HEK293T (cell line): Measurements from ENCODE around the gene PROZ.

Experiments
- ELF4 ChIP-seq: fragments of 450-650 bp; IDR thresholded peaks from 2 replicates; pipeline ENCODE4 v1.6.1; 2017; ENCODE audit warnings: antibody characterized with exemption
- FOXK2 ChIP-seq: fragments of 450-650 bp; IDR thresholded peaks from 2 replicates; pipeline ENCODE4 v1.6.1; 2016; ENCODE audit warnings: mild to moderate bottlenecking
- TARDBP ChIP-seq: fragments of 450-650 bp; IDR thresholded peaks from 2 replicates; pipeline ENCODE4 v1.6.1; 2016
- ZNF384 ChIP-seq: fragments of 450-650 bp; IDR thresholded peaks from 2 replicates; pipeline ENCODE4 v1.6.1; 2016

DNA sequence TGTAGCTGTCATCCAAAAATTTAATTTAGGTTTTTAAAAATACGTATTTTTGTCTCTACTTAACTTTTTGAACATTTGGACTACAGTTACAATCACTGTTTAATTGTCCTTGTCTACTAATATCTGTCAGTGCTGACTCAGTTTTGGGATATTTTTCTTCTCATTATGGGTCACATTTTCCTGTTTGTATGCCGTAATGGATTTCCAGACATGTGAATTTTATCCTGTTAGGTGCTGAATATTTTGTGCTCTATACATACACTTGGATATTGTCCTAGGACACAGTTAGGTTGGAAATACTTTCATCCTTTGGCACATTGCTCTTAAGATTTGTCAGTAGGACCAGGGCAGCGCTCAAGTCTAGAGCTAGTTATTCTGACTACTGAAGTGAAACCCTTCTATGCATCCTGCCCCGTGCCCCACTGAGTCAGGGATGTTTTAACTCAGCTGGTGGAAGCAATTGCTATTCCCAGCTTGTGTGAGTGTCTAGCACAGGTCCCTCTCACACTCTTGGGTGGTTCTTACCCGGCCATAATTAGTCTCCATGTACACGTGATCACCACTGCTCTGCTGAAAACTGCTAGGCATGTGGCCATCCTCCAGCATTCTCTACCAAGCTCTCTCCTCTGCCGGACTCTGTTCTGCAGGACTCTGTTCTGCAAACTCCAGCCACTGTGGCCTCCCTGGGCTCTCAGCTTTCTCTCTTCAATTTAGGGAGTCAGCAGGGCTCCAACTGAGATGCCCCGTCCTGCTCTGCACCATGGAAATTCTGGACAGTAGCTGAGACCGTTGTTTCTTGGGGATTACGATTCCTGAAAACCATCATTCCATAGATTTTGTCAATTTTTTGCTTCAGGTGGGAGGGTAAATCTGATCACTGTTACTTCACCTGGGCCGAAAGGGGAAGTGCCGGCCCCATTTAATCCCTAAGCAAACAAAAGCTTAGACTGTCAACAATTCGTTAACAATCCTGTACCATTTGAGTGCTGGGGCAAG, 11.1 kb downstream of the PROZ start:
- TF ChIP-seq ELF4 (no peak), FOXK2 (no peak), ZNF384 (no peak), TARDBP (no peak)
